ENCODE measurements around the gene OR8J3. TPM values are rescaled to one million over a fixed set of nuclear protein-coding genes. Genes with fewer than 3 reads are reported as not detected.
"Not testable (repeated sequence)": the region's sequence is repeated elsewhere in the genome, so short reads cannot be mapped to it uniquely, and the experiment has no call there.

OR8J3 gene
- total RNA-seq, 1 donor from 2014 or later = not detected

- no peak for TF ChIP-seq CTCF (conservative IDR thresholded peaks at IDR 0.05; ENCODE audit: low read depth, low read length)
- DNase-seq (ENCODE audit: low read depth) = no peak
Measured at GRCh38 chr11:56152333-56152732, 12.3 kb upstream of the OR8J3 start.

GRCh38 chr11:56151376-56151775, 11.4 kb upstream of the OR8J3 start:
- no peak for TF ChIP-seq CTCF (conservative IDR thresholded peaks at IDR 0.05; ENCODE audit: low read depth, low read length)
- no peak for DNase-seq (ENCODE audit: low read depth)
- H3K4me3 ChIP-seq (ENCODE audit: low read depth, low read length) = no peak overlapping the region

More at GRCh38 chr11:56152333-56152732, 12.3 kb upstream of the OR8J3 start:
- H3K4me3 ChIP-seq (ENCODE audit: low read depth, low read length) = no peak overlapping the region

- not testable (repeated sequence) for DNase-seq (ENCODE audit: low read depth); H3K4me3 ChIP-seq (ENCODE audit: low read depth, low read length)
Measured at GRCh38 chr11:56143681-56144080, 3.7 kb upstream of the OR8J3 start.

- H3K4me3 ChIP-seq (ENCODE audit: low read depth, low read length) = no peak within 1 kb of the TSS
- DNase-seq (ENCODE audit: low read depth) = no peak
- no peak for TF ChIP-seq CTCF (conservative IDR thresholded peaks at IDR 0.05; ENCODE audit: low read depth, low read length)
Measured at GRCh38 chr11:56122073-56122472, 17.9 kb downstream of the OR8J3 start, which contains the start of gene OR8H3. TSS of gene OR8H3 (plus strand) at chr11:56122373. CDS start at chr11:56122373, 0 bp downstream.

- TF ChIP-seq CTCF (conservative IDR thresholded peaks at IDR 0.05; ENCODE audit: low read depth, low read length) = no peak
- no peak within 1 kb of the TSS for H3K4me3 ChIP-seq (ENCODE audit: low read depth, low read length)
- no peak for DNase-seq (ENCODE audit: low read depth)
Measured at GRCh38 chr11:56103210-56103737, 36.7 kb downstream of the OR8J3 start, which contains the start of gene OR8H2. TSS of gene OR8H2 (plus strand) at chr11:56103687. CDS start at chr11:56105043, 1,356 bp downstream.

GRCh38 chr11:56093008-56093407, 47.0 kb downstream of the OR8J3 start, which contains the start of gene OR8I2:
TSS of gene OR8I2 (plus strand) at chr11:56093308. CDS start at chr11:56093308, 0 bp downstream.
- no peak for TF ChIP-seq CTCF (conservative IDR thresholded peaks at IDR 0.05; ENCODE audit: low read depth, low read length)
- no peak within 1 kb of the TSS for H3K4me3 ChIP-seq (ENCODE audit: low read depth, low read length)
- no peak for DNase-seq (ENCODE audit: low read depth)

- DNase-seq (ENCODE audit: low read depth) = no peak
- H3K4me3 ChIP-seq (ENCODE audit: low read depth, low read length) = no peak overlapping the region
- no peak for TF ChIP-seq CTCF (conservative IDR thresholded peaks at IDR 0.05; ENCODE audit: low read depth, low read length)
Measured at GRCh38 chr11:56089697-56090096, 50.3 kb downstream of the OR8J3 start.

Other genes with a start within 250 kb of the OR8J3 start
- gene OR5W2, start 225.6 kb downstream of the OR8J3 start, total RNA-seq = not detected in 2 replicates
- not detected in 2 replicates for gene OR5I1, start 203.8 kb downstream of the OR8J3 start, total RNA-seq
- gene OR10AG1, start 170.3 kb downstream of the OR8J3 start, total RNA-seq = not detected in 2 replicates
- not detected in 2 replicates for gene OR5F1, start 145.6 kb downstream of the OR8J3 start, total RNA-seq
- not detected in 2 replicates for gene OR5AS1, start 112.5 kb downstream of the OR8J3 start, total RNA-seq
- not detected in 2 replicates for gene OR8I2, start 46.9 kb downstream of the OR8J3 start, total RNA-seq
- gene OR8H2, start 36.5 kb downstream of the OR8J3 start, total RNA-seq = not detected in 2 replicates
- not detected in 2 replicates for gene OR8H3, start 17.8 kb downstream of the OR8J3 start, total RNA-seq
- gene OR8K5, start 20.1 kb upstream of the OR8J3 start, total RNA-seq = not detected in 2 replicates
- not detected in 2 replicates for gene OR5J2, start 36.4 kb upstream of the OR8J3 start, total RNA-seq
- gene OR5T2, start 94.1 kb upstream of the OR8J3 start, total RNA-seq = not detected in 2 replicates
- gene OR5T3, start 112.1 kb upstream of the OR8J3 start, total RNA-seq = not detected in 2 replicates
- not detected in 2 replicates for gene OR5T1, start 134.0 kb upstream of the OR8J3 start, total RNA-seq
- not detected in 2 replicates for gene OR8H1, start 152.1 kb upstream of the OR8J3 start, total RNA-seq
- gene OR8K3, start 174.9 kb upstream of the OR8J3 start, total RNA-seq = not detected in 2 replicates
- not detected in 2 replicates for gene OR8K1, start 205.8 kb upstream of the OR8J3 start, total RNA-seq
- not detected in 2 replicates for gene OR8J1, start 214.1 kb upstream of the OR8J3 start, total RNA-seq
- not detected in 2 replicates for gene OR8U1, start 235.4 kb upstream of the OR8J3 start, total RNA-seq

Measured in epithelial cell of proximal tubule (primary cell).